Measurements from ENCODE around the gene OSBPL10.

DNA sequence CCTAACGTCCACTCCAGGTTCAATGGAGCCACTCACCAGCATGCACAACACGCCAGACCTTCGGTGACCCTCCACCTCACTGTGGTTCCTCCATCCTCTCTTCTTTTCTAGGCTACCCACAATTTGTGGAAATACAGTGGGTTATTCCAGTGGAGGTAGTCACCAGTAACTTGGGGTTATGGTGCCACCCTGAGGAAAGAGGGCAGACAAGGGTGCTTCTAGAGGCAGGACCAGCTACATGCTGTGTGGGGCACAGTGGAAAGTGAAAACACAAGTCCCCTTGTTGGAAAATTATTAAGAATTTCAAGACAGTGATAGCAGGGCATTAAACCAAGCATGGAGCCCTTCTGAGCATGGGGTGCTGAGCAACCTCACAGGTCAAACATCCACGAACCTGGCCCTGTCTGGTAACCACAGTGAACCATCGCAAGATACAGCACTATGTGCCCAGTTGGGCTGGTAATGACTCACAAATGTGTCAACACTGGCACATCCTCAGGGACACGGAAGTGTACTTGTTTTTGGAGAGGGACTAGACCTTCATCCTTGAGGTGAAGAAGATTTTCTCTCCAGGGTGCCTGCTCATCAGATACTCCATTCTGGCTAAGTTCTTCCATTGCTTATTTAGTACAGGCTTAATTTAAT lies 281.6 kb downstream of the OSBPL10 start:
- TF ChIP-seq RAD21 (conservative IDR thresholded peaks at IDR 0.05) = no peak
- no peak for TF ChIP-seq CTCF (IDR thresholded peaks at IDR 0.05; ENCODE audit: poor library complexity, severe bottlenecking)
- no peak for TF ChIP-seq MXI1 (conservative IDR thresholded peaks at IDR 0.05; ENCODE audit: poor library complexity, severe bottlenecking)
- no peak for TF ChIP-seq EZH2 (IDR thresholded peaks at IDR 0.05; ENCODE audit: borderline replicate concordance, insufficient read depth, low read length, poor library complexity, severe bottlenecking)
- no peak for TF ChIP-seq TAF1 (IDR thresholded peaks at IDR 0.05; ENCODE audit: low read depth)

Measured in neural cell (in vitro differentiated cells).